ENCODE results near the gene SLC17A8.
"Not testable (repeated sequence)": the region's sequence is repeated elsewhere in the genome, so short reads cannot be mapped to it uniquely, and the experiment has no call there.

Gene SLC17A8

GRCh38 chr12:100414739-100415138, 57.9 kb downstream of the SLC17A8 start:
- H3K4me3 ChIP-seq (ENCODE audit: low read depth, low read length): no peak overlapping the region
- no peak for TF ChIP-seq CTCF (IDR thresholded peaks at IDR 0.05; ENCODE audit: low read depth, low read length, missing control alignments)
- DNase-seq (ENCODE audit: low read depth): no peak

- DNase-seq (ENCODE audit: low read depth): no peak
- TF ChIP-seq CTCF (IDR thresholded peaks at IDR 0.05; ENCODE audit: low read depth, low read length, missing control alignments): no peak
- no peak overlapping the region for H3K4me3 ChIP-seq (ENCODE audit: low read depth, low read length)
These were observed 65.8 kb downstream of the SLC17A8 start for GRCh38 chr12:100422646-100423045.

- no peak overlapping the region for H3K4me3 ChIP-seq (ENCODE audit: low read depth, low read length)
These were observed 69.3 kb downstream of the SLC17A8 start for GRCh38 chr12:100426145-100426544.

DNA sequence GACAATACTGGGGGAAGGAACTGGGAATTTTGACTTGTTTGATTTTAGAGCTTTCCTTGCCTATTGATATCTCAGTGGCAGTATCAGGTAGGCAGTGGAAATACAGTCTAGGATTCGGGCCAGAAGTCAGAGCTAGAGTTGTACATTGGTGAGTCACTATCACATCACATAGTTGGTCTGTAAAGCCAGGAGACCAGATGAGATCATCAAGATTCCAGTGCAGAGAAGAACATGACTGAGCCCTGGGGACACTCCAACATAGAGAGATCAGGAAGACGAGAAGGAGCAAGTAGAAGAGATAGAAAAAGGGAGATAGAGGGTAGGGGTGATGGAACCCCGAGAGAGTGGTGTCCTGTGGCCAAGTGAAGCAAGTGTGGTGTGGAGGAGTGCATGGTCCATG, 70.2 kb downstream of the SLC17A8 start:
- H3K4me3 ChIP-seq (ENCODE audit: low read depth, low read length): no peak overlapping the region
- no peak for DNase-seq (ENCODE audit: low read depth)
- TF ChIP-seq CTCF (IDR thresholded peaks at IDR 0.05; ENCODE audit: low read depth, low read length, missing control alignments): no peak

More at GRCh38 chr12:100426145-100426544, 69.3 kb downstream of the SLC17A8 start:
- no peak for TF ChIP-seq CTCF (IDR thresholded peaks at IDR 0.05; ENCODE audit: low read depth, low read length, missing control alignments)
- no peak for DNase-seq (ENCODE audit: low read depth)

DNA sequence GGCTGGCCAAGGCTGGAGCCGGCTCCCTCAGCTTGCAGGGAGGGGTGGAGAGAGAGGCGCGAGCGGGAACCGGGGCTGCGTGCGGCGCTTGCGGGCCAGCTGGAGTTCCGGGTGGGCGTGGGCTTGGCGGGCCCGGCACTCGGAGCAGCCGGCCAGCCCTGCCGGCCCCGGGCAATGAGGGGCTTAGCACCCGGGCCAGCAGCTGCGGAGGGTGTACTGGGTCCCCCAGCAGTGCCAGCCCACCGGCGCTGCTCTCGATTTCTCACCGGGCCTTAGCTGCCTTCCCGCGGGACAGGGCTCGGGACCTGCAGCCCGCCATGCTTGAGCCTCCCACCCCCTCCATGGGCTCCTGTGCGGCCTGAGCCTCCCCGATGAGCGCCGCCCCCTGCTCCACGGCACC, 73.4 kb downstream of the SLC17A8 start:
- H3K4me3 ChIP-seq (ENCODE audit: low read depth, low read length); DNase-seq (ENCODE audit: low read depth): not testable (repeated sequence)

DNA sequence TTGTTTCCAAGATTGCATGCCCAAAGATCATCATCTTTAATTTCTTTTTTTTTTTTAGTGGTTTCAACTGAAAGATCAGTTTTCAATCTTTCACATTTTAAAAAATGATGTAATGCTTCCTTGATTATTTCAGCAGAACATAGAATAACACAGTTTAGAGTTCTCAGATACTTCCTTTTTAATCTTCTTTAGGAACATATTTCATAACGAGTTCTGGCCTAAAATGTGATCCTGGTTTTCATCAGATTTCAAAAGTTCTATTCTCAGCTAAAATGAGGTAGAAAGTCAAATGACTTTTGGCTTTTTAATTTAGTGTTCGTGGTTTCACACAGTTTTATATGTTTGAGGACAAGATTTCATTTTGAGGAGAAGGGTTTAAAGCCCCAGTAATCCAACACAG, 76.8 kb downstream of the SLC17A8 start:
- TF ChIP-seq CTCF (IDR thresholded peaks at IDR 0.05; ENCODE audit: low read depth, low read length, missing control alignments): no peak
- no peak for DNase-seq (ENCODE audit: low read depth)
- H3K4me3 ChIP-seq (ENCODE audit: low read depth, low read length): no peak overlapping the region

GRCh38 chr12:100434177-100434576, 77.3 kb downstream of the SLC17A8 start:
- no peak for TF ChIP-seq CTCF (IDR thresholded peaks at IDR 0.05; ENCODE audit: low read depth, low read length, missing control alignments)
- DNase-seq (ENCODE audit: low read depth): no peak
- no peak overlapping the region for H3K4me3 ChIP-seq (ENCODE audit: low read depth, low read length)

- DNase-seq (ENCODE audit: low read depth): no peak
- H3K4me3 ChIP-seq (ENCODE audit: low read depth, low read length): no peak overlapping the region
- TF ChIP-seq CTCF (IDR thresholded peaks at IDR 0.05; ENCODE audit: low read depth, low read length, missing control alignments): no peak
These were observed 79.1 kb downstream of the SLC17A8 start for GRCh38 chr12:100435957-100436356.

Measured in GM12864 (cell line).